ENCODE measurements around the gene ZBTB20. TPM values are rescaled to one million over a fixed set of nuclear protein-coding genes. Genes with fewer than 3 reads are reported as not detected.

The ZBTB20 gene
- polyA plus RNA-seq, 1 of the 3 experiments (the other 2 are of a cell fraction): 0.43 TPM

GRCh38 chr3:115084686-115085085 lies 62.4 kb downstream of the ZBTB20 start (continued):
- TF ChIP-seq SMC3 (IDR thresholded peaks at IDR 0.05; ENCODE audit: low read depth, low read length): no peak

GRCh38 chr3:115082260-115082659 lies 64.8 kb downstream of the ZBTB20 start:
- Histone ChIP-seq H3K36me3 (replicated peaks in 1 of 2; ENCODE audit: control insufficient read depth in 1 of 2, insufficient read depth in 2 of 2, low read length in 1 of 2) (no peaks in the 10 kb centered on the region), H3K4me1 (ENCODE audit: control insufficient read depth in 1 of 2, insufficient read depth in 2 of 2, low read depth in 1 of 2, low read length in 1 of 2) (peaks cover 0 to 5% of the 10 kb centered on the region in 2 experiments; a peak in 2 of 4 replicates), H3K27ac (ENCODE audit: low read depth in 2 of 2, low read length in 1 of 2) (peak overlapping the region in 1 of 2 experiments; percentile 34; a peak in 1 of 4 replicates), H3K4me2 (no peak overlapping the region), H3K27me3 (ENCODE audit: insufficient read depth) (no peaks in the 10 kb centered on the region), H3K9me3 (no peaks in the 10 kb centered on the region), H3K4me3 (ENCODE audit: low read depth in 2 of 2, low read length in 1 of 2) (no peak overlapping the region), H3K9me2 (no peaks in the 10 kb centered on the region), H3F3A (replicated peaks; ENCODE audit: insufficient read depth) (no peaks in the 10 kb centered on the region), H4K20me1 (ENCODE audit: insufficient read depth) (no peaks in the 10 kb centered on the region), H3K79me2 (ENCODE audit: insufficient read depth) (no peaks in the 10 kb centered on the region), H3K9ac (no peak overlapping the region), H2AFZ (ENCODE audit: low read depth) (no peak overlapping the region)
- POLR2A ChIA-PET: no interaction called here
- 93% methylated on average over 6 of the region's 6 CpGs for WGBS (ENCODE audit: low lambda C conversion rate)
- no peak for TF ChIP-seq SIN3A (IDR thresholded peaks at IDR 0.05; ENCODE audit: borderline replicate concordance, low read depth, low read length)
- no peak for TF ChIP-seq USF2 (IDR thresholded peaks at IDR 0.05; ENCODE audit: borderline replicate concordance, low read depth, low read length)
- no peak for TF ChIP-seq ZBTB33 (IDR thresholded peaks at IDR 0.05; ENCODE audit: borderline replicate concordance, low read depth)
- TF ChIP-seq EZH2phosphoT487 (IDR thresholded peaks at IDR 0.05; ENCODE audit: borderline replicate concordance, low read depth): no peak
- TF ChIP-seq REST (IDR thresholded peaks at IDR 0.05; ENCODE audit: low read depth, low read length): no peak
- TF ChIP-seq MAX (IDR thresholded peaks at IDR 0.05; ENCODE audit: low read depth): no peak
- no peak for TF ChIP-seq RAD21 (IDR thresholded peaks at IDR 0.05; ENCODE audit: low read length)
- peak; percentile 23; the same call in 1 of the 2 replicates for TF ChIP-seq GATA2 (CRISPR knock-in tag; IDR thresholded peaks at IDR 0.05)
- DNase-seq: no peak
- CTCF ChIA-PET: interaction anchor here (0.6 to 6.5 kb wide), 6 partner anchors 10 to 255 kb away, joined by 3 to 41 read pairs (median 4); no protein-coding TSS in a partner anchor

Data from SK-N-SH (cell line).